Small intestine (tissue), 7 donors: ENCODE data around the gene DLX3. TPM values are rescaled to one million over a fixed set of nuclear protein-coding genes. Genes with fewer than 3 reads are reported as not detected.
A peak's percentile ranks its signal among the peaks of the same experiment; 100 is the strongest.

Experiments used
- DNase-seq, 2 donors: peaks; one replicate each; pipeline versions ENCODE4 v3.0.0 to v3.0.0-alpha.2; 2013
- FAIRE-seq: peaks from 2 replicates; lab custom pipeline; 2012; peaks lifted over from hg19 to GRCh38; lab: Jason Lieb, UNC
- H3K27ac ChIP-seq, 3 donors: one replicate each; pipeline ENCODE4 v1.5.1; 2013; ENCODE audit warnings: low read length in 2 of 3, mild to moderate bottlenecking in 2 of 3, control low read depth in 1 of 3, inconsistent platforms in 1 of 3, low read depth in 1 of 3, moderate library complexity in 1 of 3
- H3K27me3 ChIP-seq, 3 donors: one replicate each; pipeline ENCODE4 v1.6.1; 2013; ENCODE audit warnings: low read length in 3 of 3, inconsistent platforms in 1 of 3; ENCODE audit not compliant: control insufficient read depth in 3 of 3, insufficient read depth in 3 of 3
- H3K36me3 ChIP-seq, 3 donors: one replicate each; pipeline ENCODE4 v1.6.1; 2013; ENCODE audit warnings: low read length in 3 of 3, inconsistent platforms in 1 of 3, low read depth in 1 of 3, mild to moderate bottlenecking in 1 of 3, moderate library complexity in 1 of 3; ENCODE audit not compliant: control insufficient read depth in 3 of 3, insufficient read depth in 2 of 3
- H3K4me1 ChIP-seq, 3 donors: one replicate each; pipeline ENCODE4 v1.6.1; 2013; ENCODE audit warnings: low read length in 2 of 3, inconsistent platforms in 1 of 3, low read depth in 1 of 3, mild to moderate bottlenecking in 1 of 3, moderate library complexity in 1 of 3; ENCODE audit not compliant: control insufficient read depth in 3 of 3, insufficient read depth in 2 of 3
- H3K4me3 ChIP-seq, 3 donors: one replicate each; pipeline ENCODE4 v1.5.1; 2013; ENCODE audit warnings: low read length in 3 of 3, control low read depth in 1 of 3, inconsistent platforms in 1 of 3, low read depth in 1 of 3, mild to moderate bottlenecking in 1 of 3, moderate library complexity in 1 of 3
- H3K9me3 ChIP-seq, 2 donors: one replicate each; pipeline ENCODE4 v1.6.1; 2013; ENCODE audit warnings: low read depth in 1 of 2, low read length in 1 of 2; ENCODE audit not compliant: control insufficient read depth in 2 of 2, insufficient read depth in 1 of 2
- WGBS, 3 donors: extraction: QIAGEN DNeasy Blood & Tissue Kit; methylation state at CpG; one replicate each; pipeline ENCODE4 v1.1.7; 2013; 5-methylcytosine and 5-hydroxymethylcytosine counted together
- polyA plus RNA-seq, 4 donors: library from polyadenylated mRNA; stranded (reverse) in 3 of 4; unstranded in 1 of 4; fragments of 200-250 nt in 3 of 4; fragments of 120-200 nt in 1 of 4; gene quantifications; one replicate each; pipeline versions ENCODE4 v1.2.1 to v1.2.3, GENCODE V29; 2013
- donor health status: healthy with polysubstance abuse.
- donor health status: control.
- donor health status: control.
- donor health status: Bipolar disorder and iron deficiency.
- donor health status: healthy.

DLX3 gene
- polyA plus RNA-seq, 4 donors, result 0.06 to 1.4 TPM; not detected in 2

DNA sequence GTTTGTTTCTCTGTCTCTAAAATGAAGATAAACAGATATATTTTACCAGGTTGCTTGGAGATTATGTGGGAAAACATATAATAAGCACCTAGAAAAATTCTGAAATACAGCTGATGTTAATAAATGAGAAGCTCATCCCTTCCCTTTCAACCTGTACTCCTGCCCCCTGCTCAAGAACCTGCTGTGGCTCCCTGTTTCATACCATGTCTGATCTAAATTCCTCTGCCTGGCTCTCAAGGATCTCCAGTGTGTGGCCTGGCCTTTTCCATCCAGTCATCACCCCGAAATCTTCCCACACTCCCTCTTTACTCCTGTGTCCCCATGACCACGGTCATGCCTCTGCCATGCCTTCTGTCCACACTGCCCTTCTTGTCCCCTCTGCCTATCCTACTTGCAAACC lies 45.4 kb downstream of the DLX3 start:
- WGBS, 3 donors, result 79 to 83% (median 80%) methylated on average over 2 of the region's 2 CpGs
- Histone ChIP-seq H3K27ac (no peak overlapping the region), H3K4me3 (no peak overlapping the region), H3K4me1 (peaks cover 0 to 2% (median 0%) of the 10 kb centered on the region in 3 donors), H3K36me3 (no peaks in the 10 kb centered on the region), H3K9me3 (no peaks in the 10 kb centered on the region), H3K27me3 (peaks cover 0 to 33% (median 8%) of the 10 kb centered on the region in 3 donors)
- FAIRE-seq (no peak), DNase-seq (no peak)

GRCh38 chr17:49946964-49947584 lies 48.0 kb downstream of the DLX3 start:
- peaks cover 0 to 35% (median 13%) of the 10 kb centered on the region in 3 donors for H3K27me3 ChIP-seq
- DNase-seq (no peak), FAIRE-seq (no peak)
- H3K9me3 ChIP-seq, result no peaks in the 10 kb centered on the region
- peaks cover 0 to 3% (median 0%) of the 10 kb centered on the region in 3 donors for H3K4me1 ChIP-seq
- H3K36me3 ChIP-seq, result no peaks in the 10 kb centered on the region
- H3K4me3 ChIP-seq, result no peak overlapping the region
- WGBS, 3 donors, result 59 to 78% (median 77%) methylated on average over 10 to 11 of the region's 11 CpGs
- H3K27ac ChIP-seq, result no peak overlapping the region

- H3K4me1 ChIP-seq, result peaks cover 0 to 3% (median 0%) of the 10 kb centered on the region in 3 donors
- FAIRE-seq (no peak), DNase-seq (no peak)
- 70 to 85% (median 72%) methylated on average over 6 to 8 of the region's 8 CpGs for WGBS, 3 donors
- no peak overlapping the region for H3K4me3 ChIP-seq
- H3K36me3 ChIP-seq, result no peaks in the 10 kb centered on the region
- peaks cover 0 to 32% (median 17%) of the 10 kb centered on the region in 3 donors for H3K27me3 ChIP-seq
- no peaks in the 10 kb centered on the region for H3K9me3 ChIP-seq
- H3K27ac ChIP-seq, result no peak overlapping the region
Measured at GRCh38 chr17:49946208-49946607, 48.8 kb downstream of the DLX3 start.

DNA sequence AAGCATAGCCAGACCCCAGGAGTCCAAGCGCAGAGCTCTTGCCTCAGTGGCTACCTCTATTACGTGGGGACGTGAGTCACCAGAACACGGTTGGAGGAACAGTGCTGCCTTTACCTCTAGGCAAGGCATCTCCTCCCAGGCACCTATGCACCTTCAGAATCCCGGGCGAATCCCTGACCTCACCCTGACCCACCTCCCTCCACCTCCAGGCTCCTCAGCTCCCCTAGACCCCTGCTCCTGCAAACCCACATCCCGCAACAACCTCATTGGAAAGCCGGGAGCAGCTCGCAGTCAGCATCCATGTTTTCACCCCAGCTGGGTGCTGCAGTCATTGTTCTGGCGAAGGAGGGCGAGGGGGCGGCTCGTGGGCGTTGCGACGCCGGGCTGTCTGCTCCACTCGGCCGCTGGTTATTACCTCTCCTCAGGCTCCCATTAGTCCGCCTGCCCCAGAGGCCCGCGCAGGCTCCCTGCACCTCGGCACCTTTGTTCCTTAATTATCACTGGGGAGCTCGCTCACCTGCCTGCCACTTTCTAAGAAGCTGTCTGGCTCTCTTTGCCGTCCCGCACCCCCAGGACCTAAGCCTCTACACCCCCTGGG lies 50.7 kb downstream of the DLX3 start:
- Histone ChIP-seq H3K4me3 (no peak overlapping the region), H3K36me3 (no peaks in the 10 kb centered on the region), H3K4me1 (peaks cover 0 to 3% (median 0%) of the 10 kb centered on the region in 3 donors), H3K27ac (no peak overlapping the region), H3K9me3 (no peaks in the 10 kb centered on the region), H3K27me3 (peaks cover 0 to 25% (median 16%) of the 10 kb centered on the region in 3 donors)
- 21 to 25% (median 24%) methylated on average over 26 of the region's 26 CpGs for WGBS, 3 donors
- FAIRE-seq (no peak), DNase-seq (peak in 1 of 2 donors; percentile 60)

- FAIRE-seq, result no peak
- DNase-seq, result no peak
- no peaks in the 10 kb centered on the region for H3K36me3 ChIP-seq
- peaks cover 0 to 28% (median 16%) of the 10 kb centered on the region in 3 donors for H3K27me3 ChIP-seq
- no peaks in the 10 kb centered on the region for H3K9me3 ChIP-seq
- H3K27ac ChIP-seq, result no peak overlapping the region
- WGBS, 3 donors, result 83 to 87% (median 86%) methylated on average over 5 of the region's 5 CpGs
- H3K4me1 ChIP-seq, result peaks cover 0 to 8% (median 0%) of the 10 kb centered on the region in 3 donors
- H3K4me3 ChIP-seq, result no peak overlapping the region
Measured at GRCh38 chr17:49942947-49943346, 52.1 kb downstream of the DLX3 start.

DNA sequence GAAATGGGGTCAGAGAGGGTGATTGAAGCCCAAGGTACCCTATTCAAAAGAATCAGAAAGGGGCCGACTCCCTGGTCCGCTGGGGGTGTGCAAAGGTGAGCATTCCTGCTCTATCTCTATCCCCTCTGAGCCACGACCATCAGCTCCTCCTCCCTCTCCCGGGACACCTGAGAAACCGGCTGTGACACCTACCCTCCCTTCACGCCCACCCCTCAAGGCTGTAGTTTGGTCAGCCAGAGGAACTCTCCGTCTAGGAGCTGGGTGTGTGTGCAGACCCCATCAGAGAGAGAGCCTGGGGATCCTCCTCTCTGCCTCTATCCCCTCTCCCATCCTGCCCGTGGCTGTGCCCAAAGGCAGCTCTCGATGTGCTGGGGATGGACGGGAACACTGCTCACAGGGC lies 53.6 kb downstream of the DLX3 start:
- peaks cover 0 to 8% (median 0%) of the 10 kb centered on the region in 3 donors for H3K4me1 ChIP-seq
- H3K27me3 ChIP-seq, result peaks cover 0 to 25% (median 13%) of the 10 kb centered on the region in 3 donors
- DNase-seq (no peak), FAIRE-seq (no peak)
- no peak overlapping the region for H3K4me3 ChIP-seq
- no peaks in the 10 kb centered on the region for H3K9me3 ChIP-seq
- peaks cover 0 to 2% (median 0%) of the 10 kb centered on the region in 3 donors for H3K36me3 ChIP-seq
- H3K27ac ChIP-seq, result no peak overlapping the region
- 55 to 59% (median 58%) methylated on average over 10 of the region's 10 CpGs for whole genome bisulfite sequencing, 3 donors

Other genes with a start within 250 kb of the DLX3 start
- 1 to 10 TPM; 2.9 to 9.4 (median 7.2) TPM for gene FAM117A, start 231.1 kb downstream of the DLX3 start, polyA plus RNA-seq
- gene KAT7, start 206.5 kb downstream of the DLX3 start, polyA plus RNA-seq, result 10 to 100 TPM in 2 of 4 donors, 1 to 10 TPM in 2; 5.7 to 31.4 (median 9.2) TPM
- under 1 TPM in 1 of 4 donors, not detected in 3; 0.24 TPM for gene TAC4, start 147.2 kb downstream of the DLX3 start, polyA plus RNA-seq
- gene DLX4, start 26.0 kb downstream of the DLX3 start, polyA plus RNA-seq, result 1 to 10 TPM in 2 of 4 donors, not detected in 2; 1.3 to 4.0 TPM
- gene ITGA3, start 60.9 kb upstream of the DLX3 start, polyA plus RNA-seq, result 10 to 100 TPM; 53.5 to 96.4 (median 72.0) TPM
- 100 to 1,000 TPM in 1 of 4 donors, 10 to 100 TPM in 3; 27.2 to 125 (median 36.8) TPM for gene PDK2, start 100.1 kb upstream of the DLX3 start, polyA plus RNA-seq
- 1 to 10 TPM in 2 of 4 donors, under 1 TPM in 2; 0.54 to 2.9 (median 1.4) TPM for gene SAMD14, start 134.9 kb upstream of the DLX3 start, polyA plus RNA-seq
- gene PPP1R9B, start 155.5 kb upstream of the DLX3 start, polyA plus RNA-seq, result 10 to 100 TPM; 14.1 to 31.8 (median 21.6) TPM
- 1 to 10 TPM in 2 of 4 donors, under 1 TPM in 1, not detected in 1; 0.96 to 6.2 (median 5.0) TPM for gene SGCA, start 170.8 kb upstream of the DLX3 start, polyA plus RNA-seq
- 100 to 1,000 TPM in 1 of 4 donors, 10 to 100 TPM in 1, 1 to 10 TPM in 2; 2.2 to 320 (median 27.2) TPM for gene COL1A1, start 206.4 kb upstream of the DLX3 start, polyA plus RNA-seq